HG02763 (cell line): Measurements from ENCODE around the gene ARPP19.
A peak's percentile ranks its signal among the peaks of the same experiment; 100 is the strongest.
"Not testable (repeated sequence)": the region's sequence is repeated elsewhere in the genome, so short reads cannot be mapped to it uniquely, and the experiment has no call there.

ENCODE experiments used
- ATAC-seq: cut with Tn5 transposase; IDR thresholded peaks from one replicate; pipeline ENCODE4 v1.9.1; 2021; ENCODE audit warnings: mild to moderate bottlenecking, moderate library complexity; ENCODE audit not compliant: unreplicated experiment

ARPP19 gene, protein sequence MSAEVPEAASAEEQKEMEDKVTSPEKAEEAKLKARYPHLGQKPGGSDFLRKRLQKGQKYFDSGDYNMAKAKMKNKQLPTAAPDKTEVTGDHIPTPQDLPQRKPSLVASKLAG

DNA sequence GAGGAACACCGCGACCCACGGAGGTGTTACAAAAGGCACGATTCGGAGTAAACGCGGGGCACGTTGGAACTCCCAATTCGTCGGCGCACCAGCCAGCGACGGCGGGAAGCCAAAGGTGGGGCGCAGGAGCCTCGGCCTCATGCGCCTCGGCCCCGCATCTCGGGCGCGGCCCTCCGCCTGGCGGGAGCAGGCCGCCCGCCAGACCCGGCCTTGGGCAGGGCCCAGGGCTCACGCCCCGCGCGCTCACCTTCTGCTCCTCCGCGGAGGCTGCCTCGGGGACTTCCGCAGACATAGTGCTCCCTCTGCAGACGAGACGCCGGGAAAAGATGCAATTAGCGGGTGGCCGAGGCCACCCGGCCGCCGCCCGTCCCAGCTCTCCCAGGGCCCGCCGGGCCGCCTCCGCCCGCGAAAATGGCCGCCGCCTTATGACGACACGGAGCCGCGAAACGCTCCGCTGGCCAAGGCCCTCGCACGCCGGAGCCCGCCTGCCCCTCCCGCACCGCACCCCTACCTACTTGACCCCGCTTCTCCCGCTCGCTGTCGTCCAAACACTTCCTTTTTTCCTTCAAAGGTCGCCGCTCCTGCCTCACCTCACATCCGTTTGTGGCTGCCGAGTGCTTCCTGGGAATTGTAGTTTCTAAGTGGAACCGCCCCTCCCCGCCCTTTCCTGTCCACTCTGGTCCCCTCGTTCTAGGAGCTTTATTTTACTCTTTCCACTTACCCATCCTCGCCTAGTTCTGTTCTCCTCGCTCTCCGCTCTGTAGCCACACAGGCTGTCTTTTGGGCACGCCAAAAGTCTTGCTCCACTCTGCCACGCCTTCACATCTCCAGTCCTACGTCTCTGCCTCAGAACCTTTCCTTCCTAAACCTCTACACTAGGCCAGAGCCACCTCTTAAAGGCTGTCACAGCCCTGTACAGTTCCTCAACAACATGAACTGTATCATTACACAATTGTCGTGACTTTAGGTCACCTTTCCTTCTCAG, at the start of gene ARPP19:
TSS of gene ARPP19 (minus strand) at position 430 of the 985 bp plus-strand sequence. CDS start at position 292, 138 bp downstream.
- ATAC-seq, result peak; percentile 65

DNA sequence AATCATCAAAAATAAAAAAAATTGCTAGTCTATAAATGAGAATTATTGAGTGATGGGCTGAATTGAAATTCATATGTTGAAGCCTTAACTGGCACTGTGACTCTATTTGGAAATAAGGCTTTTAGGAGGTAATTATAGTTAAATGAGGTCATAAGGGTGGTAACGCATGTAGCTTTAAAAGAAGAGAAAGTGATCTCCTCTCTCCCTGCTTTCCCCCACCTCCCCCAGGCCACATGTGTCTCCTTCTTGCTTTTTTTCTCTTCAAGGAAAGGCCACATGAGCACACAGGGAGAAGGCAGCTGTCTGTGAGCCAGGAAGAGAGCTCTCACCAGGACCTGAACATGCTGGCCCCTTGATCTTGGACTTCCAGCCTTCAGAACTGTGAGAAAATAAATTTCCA, 48.2 kb upstream of the ARPP19 start:
- no peak for ATAC-seq

GRCh38 chr15:52615302-52615701, 46.5 kb upstream of the ARPP19 start:
- no peak for ATAC-seq

DNA sequence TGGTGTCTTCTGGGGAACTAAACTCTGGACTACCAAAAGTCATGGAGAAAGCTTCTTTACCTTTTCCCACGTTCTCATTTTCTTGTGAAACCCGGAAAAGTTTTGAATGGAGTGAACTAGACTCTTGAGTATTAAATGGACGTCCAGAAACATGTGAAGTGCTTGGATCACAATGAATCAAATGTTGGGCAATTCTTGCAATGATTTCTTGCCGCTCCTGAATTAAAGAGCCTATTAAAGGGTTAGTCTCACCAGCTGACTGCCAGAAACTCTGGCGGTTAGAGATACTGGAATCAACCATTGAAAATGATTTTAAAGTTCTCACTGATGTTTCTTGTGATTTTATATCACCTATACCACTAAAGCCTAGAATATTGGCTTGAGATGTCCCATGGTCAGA, 40.8 kb upstream of the ARPP19 start:
- no peak for ATAC-seq

- no peak for ATAC-seq
Measured at GRCh38 chr15:52584414-52584813, 15.6 kb upstream of the ARPP19 start.

DNA sequence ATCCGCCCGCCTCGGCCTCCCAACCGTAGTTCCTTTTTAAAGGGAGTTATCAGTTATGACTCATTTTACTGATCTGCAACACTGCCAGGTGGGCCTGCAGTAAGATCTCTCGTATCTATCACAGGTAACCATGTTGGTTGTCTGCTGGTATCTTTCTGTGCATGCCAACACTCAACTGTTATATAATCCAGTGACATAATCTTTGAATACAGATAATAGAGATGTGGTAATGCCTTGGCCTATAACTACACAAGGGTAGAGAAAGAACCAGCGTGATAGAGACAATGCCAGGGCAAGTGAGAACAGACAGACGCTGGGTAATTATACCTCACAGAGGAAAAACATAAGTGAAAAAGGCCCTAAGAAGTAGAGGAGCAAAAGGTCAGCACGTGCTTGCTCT, 11.0 kb upstream of the ARPP19 start:
- ATAC-seq, result no peak

GRCh38 chr15:52576692-52577091, 7.9 kb upstream of the ARPP19 start:
- no peak for ATAC-seq

DNA sequence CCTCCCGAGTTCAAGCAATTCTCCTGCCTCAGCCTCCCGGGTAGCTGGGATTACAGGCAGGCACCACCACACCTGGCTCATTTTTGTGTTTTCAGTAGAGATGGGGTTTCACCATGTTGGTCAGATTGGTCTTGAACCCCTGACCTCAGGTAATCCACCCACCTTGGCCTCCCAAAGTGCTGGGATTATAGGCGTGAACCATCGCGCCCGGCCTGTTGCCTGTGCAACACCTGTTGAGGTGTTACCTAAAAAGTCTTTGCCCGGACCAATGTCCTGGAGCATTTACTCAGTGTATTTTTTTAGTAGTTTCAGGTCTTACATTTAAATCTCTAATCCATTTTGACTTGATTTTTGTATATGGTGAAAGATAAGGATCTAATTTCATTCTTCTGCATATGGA, 6.7 kb upstream of the ARPP19 start:
- ATAC-seq, result not testable (repeated sequence)

DNA sequence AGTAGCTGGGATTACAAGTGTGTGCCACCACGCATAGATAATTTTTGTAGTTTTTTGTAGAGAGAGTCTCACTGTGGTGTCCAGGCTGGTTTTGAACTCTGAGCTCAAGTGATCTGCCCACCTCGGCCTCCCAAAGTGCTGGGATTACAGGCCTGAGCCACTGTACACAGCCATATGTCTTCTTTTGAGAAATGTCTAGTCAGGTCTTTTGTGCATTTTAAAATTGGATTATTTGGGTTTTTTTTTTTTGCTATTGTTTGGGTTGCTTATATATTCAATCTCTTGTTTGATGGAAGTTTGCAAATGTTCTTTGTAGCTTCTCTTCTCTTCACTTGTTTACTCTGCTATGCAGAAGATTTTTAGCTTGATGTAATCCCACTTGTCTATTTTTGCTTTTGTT, 6.2 kb upstream of the ARPP19 start:
- ATAC-seq, result no peak

DNA sequence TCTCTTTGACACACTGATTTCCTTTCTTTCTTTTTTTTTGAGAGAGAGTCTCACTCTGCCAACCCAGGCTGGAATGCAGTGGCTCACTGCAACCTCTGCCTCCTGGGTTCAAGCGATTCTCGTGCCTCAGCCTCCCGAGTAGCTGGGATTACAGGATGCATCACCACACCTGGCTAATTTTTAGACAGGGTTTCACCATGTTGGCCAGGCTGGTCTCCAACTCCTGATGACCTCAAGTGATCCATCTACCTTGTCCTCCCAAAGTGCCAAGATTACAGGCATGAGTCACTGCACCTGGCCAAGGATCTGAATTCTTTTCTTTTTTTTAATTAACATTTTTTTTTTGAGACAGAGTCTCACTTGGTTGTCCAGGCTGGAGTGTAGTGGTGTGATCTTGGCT, 5.8 kb upstream of the ARPP19 start:
- ATAC-seq, result not testable (repeated sequence)

GRCh38 chr15:52567871-52568600, 794 bp downstream of the ARPP19 start:
- ATAC-seq, result no peak

DNA sequence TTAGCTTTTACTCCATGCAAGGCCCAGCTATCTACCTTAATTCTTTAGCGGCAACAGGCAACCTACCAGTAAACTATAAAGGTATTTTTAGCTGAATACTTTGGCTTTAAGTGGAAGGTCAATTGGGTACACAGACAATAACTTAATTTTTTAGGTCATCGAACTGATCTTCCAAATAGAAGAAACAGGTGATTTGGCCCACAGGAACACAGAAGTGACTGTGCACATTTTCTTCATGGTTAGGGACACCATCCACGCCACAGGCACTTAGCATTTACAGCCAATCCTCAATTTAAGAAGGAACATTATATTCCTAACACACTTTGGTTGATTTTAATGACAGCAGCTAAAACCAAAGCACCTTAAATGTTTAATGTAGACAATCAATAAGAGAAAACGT, 1.9 kb downstream of the ARPP19 start:
- ATAC-seq, result no peak

DNA sequence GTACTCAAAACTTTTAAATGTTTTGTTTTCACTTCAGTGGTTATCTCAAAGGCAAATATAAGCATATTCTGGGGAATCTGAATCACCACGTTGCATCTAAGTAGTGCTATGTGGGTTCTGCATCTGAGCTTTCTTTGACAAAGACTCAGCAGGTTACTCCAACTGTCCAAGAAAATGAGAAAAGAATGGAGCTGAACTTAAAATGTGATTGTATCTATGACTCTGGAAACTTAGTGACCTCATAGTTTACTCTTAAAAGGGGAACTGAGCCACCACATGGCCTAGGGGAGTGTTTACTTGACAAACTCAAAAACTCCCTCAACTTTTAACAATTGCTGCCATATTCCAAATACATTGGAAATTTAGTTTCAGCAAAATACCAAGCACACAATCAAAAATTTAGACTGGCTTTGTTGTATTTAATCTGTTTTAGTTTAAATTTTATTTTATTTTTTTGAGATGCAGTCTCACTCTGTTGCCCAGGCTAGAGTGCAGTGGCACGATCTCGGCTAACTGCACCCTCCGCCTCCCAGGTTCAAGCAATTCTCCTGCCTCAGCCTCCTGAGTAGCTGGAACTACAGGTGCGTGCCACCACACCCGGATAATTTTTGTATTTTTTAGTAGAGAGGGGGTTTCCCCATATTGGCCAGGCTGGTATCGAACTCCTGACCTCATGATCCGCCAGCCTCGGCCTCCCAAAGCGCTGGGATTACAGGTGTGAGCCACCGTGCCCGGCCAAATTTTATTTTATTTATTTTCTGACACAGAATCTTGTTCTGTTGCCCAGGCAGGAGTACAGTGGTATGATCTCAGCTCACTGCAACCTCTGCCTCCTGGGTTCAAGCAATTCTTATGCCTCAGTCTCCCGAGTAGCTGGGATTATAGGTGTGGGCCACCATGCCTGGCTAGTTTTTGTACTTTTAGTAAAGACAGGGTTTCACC, 3.1 kb downstream of the ARPP19 start:
- ATAC-seq, result peak; percentile 39

DNA sequence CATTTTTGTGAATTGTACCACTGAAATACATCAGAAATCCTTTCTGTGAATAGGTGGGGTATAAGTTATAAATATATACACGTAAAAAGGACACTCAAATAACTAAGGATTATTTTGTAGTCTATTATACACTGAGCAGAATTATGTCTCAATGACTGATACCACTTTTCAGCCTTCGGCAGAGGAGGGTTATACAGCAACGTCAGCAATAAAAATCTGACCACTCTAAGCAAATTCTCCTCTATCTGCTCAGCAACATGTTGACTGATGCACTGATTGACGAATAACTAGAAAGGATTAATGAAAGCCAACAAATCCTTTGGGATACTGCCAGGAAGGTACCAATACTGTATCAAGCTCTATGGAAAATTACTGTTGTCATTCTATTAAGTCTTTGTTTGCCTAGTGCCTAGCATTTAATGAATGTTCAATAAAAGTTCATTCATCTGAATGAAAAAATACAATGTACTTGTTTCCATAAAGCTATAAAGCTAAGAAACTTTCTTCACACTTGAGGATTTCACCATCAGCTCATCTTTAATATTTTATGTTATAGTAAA, 5.2 kb downstream of the ARPP19 start:
- no peak for ATAC-seq

- ATAC-seq, result no peak
Measured at GRCh38 chr15:52559575-52559974, 9.3 kb downstream of the ARPP19 start.

DNA sequence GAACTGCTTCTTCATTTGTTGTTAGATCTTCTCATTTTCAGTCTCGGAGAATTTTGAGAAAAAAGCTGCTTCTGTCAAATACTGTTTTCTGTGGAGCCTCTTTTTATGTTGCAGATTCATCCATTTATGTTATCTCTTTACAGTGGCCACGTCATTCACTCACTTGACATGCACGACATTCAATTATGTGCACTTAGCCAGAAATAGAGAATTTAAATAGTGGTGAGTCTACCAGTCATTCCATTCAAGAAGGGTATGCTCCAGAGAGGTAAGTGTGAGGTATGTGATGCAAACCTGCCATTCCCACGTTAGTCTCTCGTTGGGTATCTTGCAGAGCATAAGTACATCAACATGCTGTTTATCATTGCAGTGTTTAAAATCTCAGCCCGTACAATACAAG, 9.8 kb downstream of the ARPP19 start:
- no peak for ATAC-seq

GRCh38 chr15:52558196-52558595, 10.6 kb downstream of the ARPP19 start:
- ATAC-seq, result peak; percentile 83

DNA sequence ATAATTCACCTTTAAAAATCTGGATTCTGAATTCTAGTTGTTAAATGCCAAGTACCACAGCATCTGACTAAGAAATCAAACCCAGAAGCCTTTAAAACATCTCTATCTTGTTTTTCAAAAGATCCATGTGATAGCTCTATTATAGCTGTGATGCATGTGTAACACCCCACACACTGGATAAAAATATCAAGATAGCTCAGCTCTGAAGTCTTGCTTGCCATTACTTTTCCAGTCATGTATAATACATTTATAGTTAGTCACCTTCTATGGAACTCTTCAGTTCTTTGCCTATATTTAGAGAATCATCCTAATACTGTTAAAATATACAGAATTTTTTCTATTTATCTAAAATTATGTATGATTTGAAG, 11.6 kb downstream of the ARPP19 start:
- ATAC-seq, result no peak

- no peak for ATAC-seq
Measured at GRCh38 chr15:52556524-52557273, 12.1 kb downstream of the ARPP19 start.

GRCh38 chr15:52552303-52552702, 16.5 kb downstream of the ARPP19 start:
- ATAC-seq, result no peak
